Mammary epithelial cell (primary cell): Measurements from ENCODE around the gene LCE1D.

Experiments used
- CTCF ChIP-seq, 2 donors: IDR thresholded peaks in 1 of 2; conservative IDR thresholded peaks in 1 of 2; 2 replicates each; pipeline ENCODE4 v1.5.1; 2011 to 2012; ENCODE audit warnings: inconsistent platforms in 2 of 2, low read length in 2 of 2, mild to moderate bottlenecking in 2 of 2, control low read depth in 1 of 2, low read depth in 1 of 2; ENCODE audit not compliant: insufficient read depth in 1 of 2; ENCODE audit errors: extremely low read depth in 1 of 2
- EZH2 ChIP-seq: IDR thresholded peaks from 2 replicates; pipeline ENCODE4 v1.6.1; 2012; ENCODE audit warnings: low read length, inconsistent platforms, borderline replicate concordance

GRCh38 chr1:152753586-152753985, 42.9 kb upstream of the LCE1D start:
- TF ChIP-seq CTCF (conservative IDR thresholded peaks at IDR 0.05 in 1 of 2, IDR thresholded peaks at IDR 0.05 in 1 of 2; ENCODE audit: extremely low read depth in 1 of 2, insufficient read depth in 1 of 2, low read depth in 1 of 2, low read length in 2 of 2) (no peak), EZH2 (no peak)
